DOHH2 (cell line): ENCODE results near the gene KHDC4.

Source experiments
- H3F3A ChIP-seq: fragments of 200-600 bp; sonication (generic), shearing (Covaris generic); 2 replicates; pipeline ENCODE4 v1.6.0; 2016; ENCODE audit warnings: antibody characterized with exemption, mild to moderate bottlenecking; ENCODE audit not compliant: control insufficient read depth, insufficient read depth
- H3K27ac ChIP-seq: fragments of 200-600 bp; sonication (generic); 2 replicates; pipeline ENCODE4 v1.5.1; 2014; ENCODE audit warnings: low read depth, mild to moderate bottlenecking, low read length, moderate library complexity
- H3K27me3 ChIP-seq: fragments of 200-600 bp; sonication (generic); 2 replicates; pipeline ENCODE4 v1.6.1; 2014; ENCODE audit warnings: mild to moderate bottlenecking, low read length, mixed read lengths; ENCODE audit not compliant: control insufficient read depth
- H3K36me3 ChIP-seq: fragments of 200-600 bp; sonication (generic); 2 replicates; pipeline ENCODE4 v1.6.1; 2014; ENCODE audit warnings: mild to moderate bottlenecking, low read length, moderate library complexity, mixed read lengths; ENCODE audit not compliant: control insufficient read depth
- H3K4me1 ChIP-seq: fragments of 200-600 bp; sonication (generic); 2 replicates; pipeline ENCODE4 v1.6.1; 2014; ENCODE audit warnings: mild to moderate bottlenecking, low read length, mixed read lengths; ENCODE audit not compliant: control insufficient read depth
- H3K4me2 ChIP-seq: fragments of 200-600 bp; sonication (generic); 2 replicates; pipeline ENCODE4 v1.6.0; 2014; ENCODE audit warnings: mild to moderate bottlenecking, low read length, moderate library complexity
- H3K4me3 ChIP-seq: fragments of 200-600 bp; sonication (generic); 2 replicates; pipeline ENCODE4 v1.5.1; 2014; ENCODE audit warnings: mild to moderate bottlenecking, low read length, mixed read lengths
- H3K79me2 ChIP-seq: fragments of 200-600 bp; sonication (generic); 2 replicates; pipeline ENCODE4 v1.6.1; 2014; ENCODE audit warnings: mild to moderate bottlenecking, low read length, mixed read lengths; ENCODE audit not compliant: control insufficient read depth
- H3K9me2 ChIP-seq: fragments of 200-600 bp; sonication (generic); replicated peaks from 2 replicates; pipeline ENCODE4 v1.6.1; 2014; ENCODE audit warnings: mild to moderate bottlenecking, low read length, mixed read lengths; ENCODE audit not compliant: control insufficient read depth
- H3K9me3 ChIP-seq: fragments of 200-600 bp; sonication (generic); 2 replicates; pipeline ENCODE4 v1.6.1; 2014; ENCODE audit warnings: antibody characterized with exemption, low read length, mixed read lengths; ENCODE audit not compliant: control insufficient read depth, insufficient read depth
- H4K20me1 ChIP-seq: fragments of 200-600 bp; sonication (generic); 2 replicates; pipeline ENCODE4 v1.6.0; 2014; ENCODE audit warnings: low read depth, mild to moderate bottlenecking, antibody characterized with exemption, low read length, moderate library complexity; ENCODE audit not compliant: control insufficient read depth, insufficient read depth
- EZH2phosphoT487 ChIP-seq: fragments of 200-600 bp; sonication (generic); IDR thresholded peaks from 2 replicates; pipeline ENCODE4 v1.6.1; 2017; ENCODE audit warnings: borderline replicate concordance, mild to moderate bottlenecking, antibody characterized with exemption, low read length, moderate library complexity, mixed read lengths
- TF ChIP-seq, protein P1 (sequence below): fragments of 200-600 bp; sonication (generic); IDR thresholded peaks from one replicate; pipeline ENCODE4 v1.5.1; 2014; ENCODE audit warnings: antibody characterized with exemption, mild to moderate bottlenecking, low read depth, low read length; ENCODE audit not compliant: poor library complexity, severe bottlenecking

KHDC4 gene

DNA sequence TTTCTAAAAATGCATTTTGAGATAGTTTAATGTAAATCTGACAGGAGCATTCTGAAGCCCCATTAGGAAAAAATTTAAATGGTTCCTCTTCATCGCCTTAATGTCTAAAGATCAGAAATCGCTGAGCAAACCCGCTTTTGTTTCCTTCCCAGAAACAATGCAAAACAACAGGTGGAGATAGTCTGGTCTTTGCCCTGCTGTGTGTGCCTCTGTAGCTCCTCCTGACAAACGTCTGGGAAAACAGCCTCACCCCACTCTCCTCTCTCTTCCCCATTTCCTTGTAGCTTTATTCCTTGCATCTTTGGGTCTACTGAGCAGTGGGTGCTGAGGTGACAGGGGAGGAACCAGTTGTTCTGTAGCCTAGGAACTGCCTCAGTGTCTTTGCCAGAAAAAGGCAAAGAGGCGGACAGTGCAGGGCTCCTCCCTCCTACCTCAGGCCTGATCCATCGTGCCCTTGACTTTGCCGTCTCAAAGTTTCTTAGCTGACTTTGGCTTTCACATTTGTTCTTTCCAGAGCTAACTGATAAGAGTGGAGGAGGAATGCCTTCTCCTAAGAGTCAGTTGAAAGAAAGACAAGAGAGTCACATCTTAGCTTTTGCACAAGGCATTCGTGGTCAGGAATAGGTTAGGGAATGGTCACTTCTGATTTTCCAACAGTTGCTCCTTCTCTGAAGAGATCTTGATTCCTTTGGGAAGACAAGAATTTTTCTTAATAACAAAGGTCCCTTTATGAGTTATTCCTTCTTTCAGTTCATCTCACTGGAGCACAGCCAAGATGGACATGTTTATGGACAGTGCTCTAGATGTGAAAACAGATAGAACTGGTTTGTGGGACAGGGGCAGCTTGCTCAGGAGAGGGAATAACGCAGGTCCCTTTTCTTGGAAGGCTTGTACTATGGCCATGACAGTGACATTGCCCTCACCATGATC, 49.9 kb downstream of the KHDC4 start:
- peaks cover 70% of the 10 kb centered on the region for H3K4me1 ChIP-seq
- H3K79me2 ChIP-seq = 0 out of 2 replicates have a peak, but pooled peaks cover 6% of the 10 kb centered on the region
- no peaks in the 10 kb centered on the region for H3K9me2 ChIP-seq
- peaks cover 23% of the 10 kb centered on the region for H3F3A ChIP-seq
- TF ChIP-seq EZH2phosphoT487 = no peak
- TF ChIP-seq, protein P1, sequence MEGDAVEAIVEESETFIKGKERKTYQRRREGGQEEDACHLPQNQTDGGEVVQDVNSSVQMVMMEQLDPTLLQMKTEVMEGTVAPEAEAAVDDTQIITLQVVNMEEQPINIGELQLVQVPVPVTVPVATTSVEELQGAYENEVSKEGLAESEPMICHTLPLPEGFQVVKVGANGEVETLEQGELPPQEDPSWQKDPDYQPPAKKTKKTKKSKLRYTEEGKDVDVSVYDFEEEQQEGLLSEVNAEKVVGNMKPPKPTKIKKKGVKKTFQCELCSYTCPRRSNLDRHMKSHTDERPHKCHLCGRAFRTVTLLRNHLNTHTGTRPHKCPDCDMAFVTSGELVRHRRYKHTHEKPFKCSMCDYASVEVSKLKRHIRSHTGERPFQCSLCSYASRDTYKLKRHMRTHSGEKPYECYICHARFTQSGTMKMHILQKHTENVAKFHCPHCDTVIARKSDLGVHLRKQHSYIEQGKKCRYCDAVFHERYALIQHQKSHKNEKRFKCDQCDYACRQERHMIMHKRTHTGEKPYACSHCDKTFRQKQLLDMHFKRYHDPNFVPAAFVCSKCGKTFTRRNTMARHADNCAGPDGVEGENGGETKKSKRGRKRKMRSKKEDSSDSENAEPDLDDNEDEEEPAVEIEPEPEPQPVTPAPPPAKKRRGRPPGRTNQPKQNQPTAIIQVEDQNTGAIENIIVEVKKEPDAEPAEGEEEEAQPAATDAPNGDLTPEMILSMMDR = no peak
- peak overlapping the region; percentile 52 for H3K4me3 ChIP-seq
- peak overlapping the region; percentile 89 for H3K4me2 ChIP-seq
- no peaks in the 10 kb centered on the region for H4K20me1 ChIP-seq
- H3K27ac ChIP-seq = peak overlapping the region; percentile 91
- H3K9me3 ChIP-seq = no peaks in the 10 kb centered on the region
- H3K27me3 ChIP-seq = no peaks in the 10 kb centered on the region
- H3K36me3 ChIP-seq = peaks cover 35% of the 10 kb centered on the region

DNA sequence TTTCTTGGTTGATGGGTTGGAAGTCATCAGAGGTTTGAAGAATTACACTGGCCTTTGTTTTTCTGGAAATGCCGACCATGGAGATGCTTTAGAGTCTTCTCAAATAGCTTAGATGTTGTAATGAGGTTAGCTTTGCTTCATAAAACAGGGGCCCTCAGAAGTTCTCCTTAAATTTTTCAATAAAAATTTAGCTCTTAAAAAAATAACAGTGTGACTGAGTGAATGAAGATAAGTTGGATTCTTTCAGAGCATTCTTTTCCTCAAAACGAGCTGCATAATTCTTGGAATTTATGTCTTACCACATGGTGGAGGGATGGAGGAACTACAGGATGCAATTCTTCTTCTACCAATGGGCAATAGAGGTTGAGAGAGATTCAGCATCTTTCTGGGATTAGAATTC, 51.4 kb downstream of the KHDC4 start:
- TF ChIP-seq, protein P1 = no peak
- TF ChIP-seq EZH2phosphoT487 = no peak
- Histone ChIP-seq H3K9me3 (no peaks in the 10 kb centered on the region), H3K4me1 (peaks cover 71% of the 10 kb centered on the region), H4K20me1 (no peaks in the 10 kb centered on the region), H3K4me2 (peak overlapping the region; percentile 89), H3K4me3 (peak overlapping the region; percentile 63), H3K79me2 (0 out of 2 replicates have a peak, but pooled peaks cover 6% of the 10 kb centered on the region), H3K36me3 (peaks cover 35% of the 10 kb centered on the region), H3K27me3 (no peaks in the 10 kb centered on the region), H3K27ac (peak overlapping the region; percentile 91), H3K9me2 (no peaks in the 10 kb centered on the region), H3F3A (peaks cover 23% of the 10 kb centered on the region)

DNA sequence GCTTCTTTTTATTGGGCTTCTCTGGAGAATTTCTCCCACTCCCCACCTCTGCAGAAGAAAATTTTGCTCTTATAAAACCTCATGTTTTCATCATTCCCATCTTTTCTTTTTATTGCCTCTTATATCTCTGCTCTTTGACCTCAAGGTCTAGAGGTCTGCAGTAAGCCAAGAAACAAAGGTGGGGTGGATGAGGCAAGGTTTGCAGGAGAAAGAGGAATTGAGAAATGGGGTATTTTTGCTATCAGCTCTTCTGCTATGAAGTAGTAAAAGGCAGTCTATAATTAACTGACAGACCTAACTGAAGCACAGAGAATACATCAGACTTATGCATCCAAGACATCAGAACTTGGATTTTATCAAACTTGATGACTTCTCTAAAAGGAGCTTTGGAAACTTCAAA, 52.0 kb downstream of the KHDC4 start:
- H3F3A ChIP-seq = peaks cover 23% of the 10 kb centered on the region
- H3K9me2 ChIP-seq = no peaks in the 10 kb centered on the region
- H4K20me1 ChIP-seq = no peaks in the 10 kb centered on the region
- peak overlapping the region; percentile 91 for H3K27ac ChIP-seq
- H3K4me2 ChIP-seq = peak overlapping the region; percentile 89
- 0 out of 2 replicates have a peak, but pooled peaks cover 6% of the 10 kb centered on the region for H3K79me2 ChIP-seq
- H3K36me3 ChIP-seq = peaks cover 35% of the 10 kb centered on the region
- peaks cover 71% of the 10 kb centered on the region for H3K4me1 ChIP-seq
- TF ChIP-seq EZH2phosphoT487 = no peak
- TF ChIP-seq, protein P1 = no peak
- no peaks in the 10 kb centered on the region for H3K9me3 ChIP-seq
- H3K4me3 ChIP-seq = peak overlapping the region; percentile 63
- H3K27me3 ChIP-seq = no peaks in the 10 kb centered on the region
